Lung (tissue), 12 donors: ENCODE results near the gene ELOVL1. TPM values are rescaled to one million over a fixed set of nuclear protein-coding genes. Genes with fewer than 3 reads are reported as not detected.

Experiments
- ATAC-seq: fragments of 200-7000 bp; cut with Tn5 transposase; one replicate; pipeline ENCODE4 v1.9.1; 2020; ENCODE audit warnings: moderate number of reproducible peaks; ENCODE audit not compliant: insufficient read depth, low FRiP score
- DNase-seq, 3 donors: peaks; one replicate each; pipeline ENCODE4 v3.0.0-alpha.2; 2013 to 2017
- H3K27ac ChIP-seq, 2 donors: one replicate each; pipeline ENCODE4 v1.5.1; 2013; ENCODE audit warnings: mild to moderate bottlenecking in 2 of 2, moderate library complexity in 2 of 2, control low read depth in 1 of 2, inconsistent platforms in 1 of 2, low read depth in 1 of 2, low read length in 1 of 2
- H3K27me3 ChIP-seq, 3 donors: one replicate each; pipeline ENCODE4 v1.5.1; 2013; ENCODE audit warnings: low read length in 2 of 3; ENCODE audit not compliant: control insufficient read depth in 3 of 3, insufficient read depth in 3 of 3
- H3K36me3 ChIP-seq, 4 donors: one replicate each; pipeline ENCODE4 v1.5.1; 2013; ENCODE audit warnings: low read length in 4 of 4, mild to moderate bottlenecking in 1 of 4, moderate library complexity in 1 of 4; ENCODE audit not compliant: control insufficient read depth in 4 of 4, insufficient read depth in 4 of 4
- H3K4me1 ChIP-seq, 5 donors: one replicate each; pipeline ENCODE4 v1.5.1; 2013; ENCODE audit warnings: low read length in 5 of 5, mild to moderate bottlenecking in 2 of 5, moderate library complexity in 1 of 5; ENCODE audit not compliant: control insufficient read depth in 5 of 5, insufficient read depth in 5 of 5
- H3K4me3 ChIP-seq: one replicate; pipeline ENCODE4 v1.5.1; 2013; ENCODE audit warnings: mild to moderate bottlenecking, control low read depth, moderate library complexity
- H3K9ac ChIP-seq, 2 donors: one replicate each; pipeline ENCODE4 v1.5.1; 2013; ENCODE audit warnings: low read length in 2 of 2, control low read depth in 1 of 2; ENCODE audit not compliant: insufficient read depth in 1 of 2
- H3K9me3 ChIP-seq, 4 donors: one replicate each; pipeline ENCODE4 v1.5.1; 2013; ENCODE audit warnings: low read length in 3 of 4, mild to moderate bottlenecking in 1 of 4, moderate library complexity in 1 of 4; ENCODE audit not compliant: control insufficient read depth in 4 of 4, insufficient read depth in 3 of 4
- WGBS, 2 donors: extraction: QIAGEN DNeasy Blood & Tissue Kit; methylation state at CpG; one replicate each; pipeline ENCODE4 v1.1.7; 2013; 5-methylcytosine and 5-hydroxymethylcytosine counted together
- polyA plus RNA-seq, 2 donors: library from polyadenylated mRNA; stranded (reverse); fragments of 200-250 nt; gene quantifications; one replicate each; pipeline ENCODE4 v1.2.1, GENCODE V29; 2013
- total RNA-seq, 2 donors: library from RNA; depleted of rRNA in 1 of 2; stranded (reverse); fragments of >200 nt in 1 of 2; gene quantifications; one replicate each; pipeline ENCODE4 v1.2.1, GENCODE V29; 2014 to 2021
- TF ChIP-seq, protein P1 (sequence below): IDR thresholded peaks from 2 replicates; pipeline ENCODE4 v1.5.1; 2012; ENCODE audit warnings: mild to moderate bottlenecking; ENCODE audit errors: control extremely low read depth, extremely low read depth
- donor health status: control.
- donor health status: control.
- donor health status: Bipolar disorder and iron deficiency.
- donor health status: healthy.
- donor health status: DM: yes; HTN: yes; CAD: no.

ELOVL1 gene
- total and polyA plus RNA-seq, 4 donors: 41.2 to 174 (median 103) TPM

DNA sequence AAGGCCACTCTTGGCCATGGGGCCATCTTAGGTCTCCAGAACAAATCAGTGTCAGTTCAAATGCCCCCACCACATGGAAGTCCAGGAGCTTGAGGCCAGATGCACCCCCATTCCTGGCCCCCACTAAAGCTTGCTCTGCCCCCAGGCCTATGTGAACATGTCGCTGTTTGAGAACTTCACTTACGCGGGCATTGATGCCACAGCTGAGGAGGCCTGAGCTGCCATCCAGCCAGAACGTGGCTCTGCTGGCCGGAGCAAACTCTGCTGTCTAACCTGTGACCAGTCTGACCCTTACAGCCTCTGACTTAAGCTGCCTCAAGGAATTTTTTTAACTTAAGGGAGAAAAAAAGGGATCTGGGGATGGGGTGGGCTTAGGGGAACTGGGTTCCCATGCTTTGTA is 45.3 kb downstream of the ELOVL1 start:
- Histone ChIP-seq H3K9me3 (peaks cover 0 to 5% (median 2%) of the 10 kb centered on the region in 4 donors), H3K9ac (no peak overlapping the region), H3K4me1 (peaks cover 0 to 6% (median 0%) of the 10 kb centered on the region in 5 donors), H3K27me3 (no peaks in the 10 kb centered on the region), H3K4me3 (no peak overlapping the region), H3K36me3 (peaks cover 0 to 10% (median 0%) of the 10 kb centered on the region in 4 donors), H3K27ac (no peak overlapping the region)
- 96 to 97% methylated on average over 5 of the region's 5 CpGs for WGBS, 2 donors
- ATAC-seq (no peak), DNase-seq (no peak)
- TF ChIP-seq, protein P1, sequence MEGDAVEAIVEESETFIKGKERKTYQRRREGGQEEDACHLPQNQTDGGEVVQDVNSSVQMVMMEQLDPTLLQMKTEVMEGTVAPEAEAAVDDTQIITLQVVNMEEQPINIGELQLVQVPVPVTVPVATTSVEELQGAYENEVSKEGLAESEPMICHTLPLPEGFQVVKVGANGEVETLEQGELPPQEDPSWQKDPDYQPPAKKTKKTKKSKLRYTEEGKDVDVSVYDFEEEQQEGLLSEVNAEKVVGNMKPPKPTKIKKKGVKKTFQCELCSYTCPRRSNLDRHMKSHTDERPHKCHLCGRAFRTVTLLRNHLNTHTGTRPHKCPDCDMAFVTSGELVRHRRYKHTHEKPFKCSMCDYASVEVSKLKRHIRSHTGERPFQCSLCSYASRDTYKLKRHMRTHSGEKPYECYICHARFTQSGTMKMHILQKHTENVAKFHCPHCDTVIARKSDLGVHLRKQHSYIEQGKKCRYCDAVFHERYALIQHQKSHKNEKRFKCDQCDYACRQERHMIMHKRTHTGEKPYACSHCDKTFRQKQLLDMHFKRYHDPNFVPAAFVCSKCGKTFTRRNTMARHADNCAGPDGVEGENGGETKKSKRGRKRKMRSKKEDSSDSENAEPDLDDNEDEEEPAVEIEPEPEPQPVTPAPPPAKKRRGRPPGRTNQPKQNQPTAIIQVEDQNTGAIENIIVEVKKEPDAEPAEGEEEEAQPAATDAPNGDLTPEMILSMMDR: no peak

DNA sequence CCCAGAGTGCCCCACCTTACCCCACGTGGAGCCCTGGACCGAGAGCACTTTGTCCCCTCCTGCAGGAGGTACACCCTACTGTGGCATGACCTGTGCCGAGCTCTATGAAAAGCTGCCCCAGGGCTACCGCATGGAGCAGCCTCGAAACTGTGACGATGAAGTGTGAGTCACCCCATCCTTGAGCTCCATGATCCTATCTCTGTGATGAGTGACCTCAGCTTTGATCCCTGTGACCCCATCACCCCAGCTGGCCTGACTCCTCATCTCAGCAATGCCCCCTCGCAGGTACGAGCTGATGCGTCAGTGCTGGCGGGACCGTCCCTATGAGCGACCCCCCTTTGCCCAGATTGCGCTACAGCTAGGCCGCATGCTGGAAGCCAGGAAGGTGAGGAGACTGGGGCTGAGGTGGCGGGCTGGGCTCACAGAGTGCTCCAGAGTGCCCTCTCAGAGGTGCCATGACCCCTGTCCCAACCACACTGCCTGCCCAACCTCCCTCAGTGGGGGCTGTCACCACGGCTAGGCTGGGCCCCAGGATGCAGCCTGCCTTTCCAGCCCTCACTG is 46.4 kb downstream of the ELOVL1 start:
- Histone ChIP-seq H3K36me3 (peaks cover 0 to 10% (median 0%) of the 10 kb centered on the region in 4 donors), H3K9ac (no peak overlapping the region), H3K27me3 (no peaks in the 10 kb centered on the region), H3K4me3 (no peak overlapping the region), H3K4me1 (peaks cover 0 to 6% (median 0%) of the 10 kb centered on the region in 5 donors), H3K9me3 (peaks cover 0 to 4% (median 2%) of the 10 kb centered on the region in 4 donors), H3K27ac (no peak overlapping the region)
- no peak for DNase-seq
- TF ChIP-seq, protein P1: no peak
- 94 to 96% methylated on average over 16 of the region's 16 CpGs for WGBS, 2 donors
- no peak for ATAC-seq

DNA sequence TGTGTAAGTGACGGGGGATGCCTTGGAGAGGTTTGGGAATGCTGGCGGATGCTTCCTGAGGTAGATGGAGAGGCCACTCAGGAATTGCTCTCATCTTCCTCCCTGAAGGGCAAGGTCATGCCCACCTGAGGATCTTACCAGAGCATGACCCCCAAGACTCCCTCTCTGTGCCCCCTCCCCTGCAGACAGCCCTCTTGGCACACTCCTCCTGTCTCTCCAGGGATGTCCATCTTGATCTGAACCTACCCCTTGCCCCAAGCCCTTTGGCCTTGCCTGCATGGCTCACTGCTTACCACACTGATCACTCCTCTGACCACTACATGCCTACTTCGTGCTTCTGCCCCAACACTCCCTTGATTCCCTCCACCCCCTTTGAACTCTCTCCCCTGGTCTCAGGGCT is 48.0 kb downstream of the ELOVL1 start:
- no peak overlapping the region for H3K4me3 ChIP-seq
- peaks cover 0 to 3% (median under 1%) of the 10 kb centered on the region in 4 donors for H3K9me3 ChIP-seq
- H3K27me3 ChIP-seq: no peaks in the 10 kb centered on the region
- H3K36me3 ChIP-seq: peaks cover 0 to 10% (median 0%) of the 10 kb centered on the region in 4 donors
- TF ChIP-seq, protein P1: no peak
- peaks cover 0 to 6% (median 0%) of the 10 kb centered on the region in 5 donors for H3K4me1 ChIP-seq
- H3K9ac ChIP-seq: no peak overlapping the region
- DNase-seq (no peak), ATAC-seq (no peak)
- H3K27ac ChIP-seq: no peak overlapping the region
- 67 to 92% methylated on average over 3 of the region's 3 CpGs for WGBS, 2 donors

DNA sequence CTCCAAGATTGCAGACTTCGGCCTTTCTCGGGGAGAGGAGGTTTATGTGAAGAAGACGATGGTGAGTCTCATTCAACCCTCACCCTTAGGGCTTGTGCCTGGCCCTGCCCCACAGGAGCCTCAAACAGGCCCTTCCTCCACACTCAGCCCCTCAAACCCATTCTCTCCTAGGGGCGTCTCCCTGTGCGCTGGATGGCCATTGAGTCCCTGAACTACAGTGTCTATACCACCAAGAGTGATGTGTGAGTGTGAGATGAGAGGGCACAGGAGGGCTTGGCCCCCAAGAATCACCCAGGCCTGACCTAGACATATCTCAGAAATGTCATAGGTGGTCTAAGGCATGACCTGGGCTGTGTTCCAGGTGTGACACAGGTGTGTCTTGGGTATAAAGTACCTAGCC is 48.5 kb downstream of the ELOVL1 start:
- Histone ChIP-seq H3K27ac (no peak overlapping the region), H3K27me3 (no peaks in the 10 kb centered on the region), H3K9ac (no peak overlapping the region), H3K9me3 (no peaks in the 10 kb centered on the region), H3K4me1 (peaks cover 0 to 6% (median 0%) of the 10 kb centered on the region in 5 donors), H3K4me3 (no peak overlapping the region), H3K36me3 (peaks cover 0 to 10% (median 0%) of the 10 kb centered on the region in 4 donors)
- WGBS, 2 donors: 94 to 99% methylated on average over 5 of the region's 5 CpGs
- no peak for DNase-seq
- TF ChIP-seq, protein P1: no peak
- ATAC-seq: no peak
